Heart left ventricle (tissue), 16 donors: ENCODE data around the gene USP4. TPM values are rescaled to one million over a fixed set of nuclear protein-coding genes. Genes with fewer than 3 reads are reported as not detected.

Experiments used
- ATAC-seq, 4 donors: fragments of 200-7000 bp; cut with Tn5 transposase; one replicate each; pipeline ENCODE4 v1.9.1; 2020 to 2022; ENCODE audit warnings: moderate library complexity in 4 of 4, mild to moderate bottlenecking in 3 of 4, moderate number of reproducible peaks in 1 of 4
- DNase-seq, 5 donors: peaks; one replicate each; pipeline ENCODE4 v3.0.0-alpha.2; 2020
- H3K27ac ChIP-seq, 12 donors: fragments of 200-600 bp; sonication (generic) in 4 of 12; one replicate each; pipeline versions ENCODE4 v1.5.0 to v1.8.0; 2016 to 2022; ENCODE audit warnings: mild to moderate bottlenecking in 2 of 12
- H3K27me3 ChIP-seq, 9 donors: fragments of 200-600 bp; sonication (generic) in 2 of 9; one replicate each; pipeline versions ENCODE4 v1.5.1 to v1.8.0; 2016 to 2022; ENCODE audit warnings: mild to moderate bottlenecking in 3 of 9
- H3K36me3 ChIP-seq, 9 donors: fragments of 200-600 bp; sonication (generic) in 2 of 9; one replicate each; pipeline versions ENCODE4 v1.5.0 to v1.8.0; 2018 to 2022; ENCODE audit warnings: mild to moderate bottlenecking in 2 of 9
- H3K4me1 ChIP-seq, 12 donors: fragments of 200-600 bp; sonication (generic) in 4 of 12; one replicate each; pipeline versions ENCODE4 v1.5.0 to v1.8.0; 2016 to 2022; ENCODE audit warnings: mild to moderate bottlenecking in 3 of 12
- H3K4me3 ChIP-seq, 12 donors: fragments of 200-600 bp; sonication (generic) in 4 of 12; one replicate each; pipeline versions ENCODE4 v1.5.0 to v1.8.0; 2017 to 2022; ENCODE audit warnings: mild to moderate bottlenecking in 9 of 12, moderate library complexity in 4 of 12
- H3K9me3 ChIP-seq, 12 donors: fragments of 200-600 bp; sonication (generic) in 4 of 12; one replicate each; pipeline versions ENCODE4 v1.5.0 to v1.8.0; 2016 to 2022; ENCODE audit warnings: mild to moderate bottlenecking in 1 of 12
- CTCF ChIP-seq, 12 donors: fragments of 200-600 bp; sonication (generic) in 4 of 12; IDR thresholded peaks; one replicate each; pipeline versions ENCODE4 v1.5.0 to v1.8.0; 2018 to 2022; ENCODE audit warnings: antibody characterized with exemption in 12 of 12, mild to moderate bottlenecking in 5 of 12
- POLR2A ChIP-seq, 2 donors: fragments of 450-650 bp; IDR thresholded peaks; one replicate each; pipeline ENCODE4 v1.6.1; 2017; ENCODE audit warnings: antibody characterized with exemption in 2 of 2, mild to moderate bottlenecking in 2 of 2, moderate library complexity in 2 of 2
- WGBS, 4 donors: extraction: QIAGEN DNeasy Blood & Tissue Kit in 2 of 4; methylation state at CpG; one replicate each; pipeline versions ENCODE4 v1.1.5 to v1.1.7; 2013 to 2018; 5-methylcytosine and 5-hydroxymethylcytosine counted together
- intact Hi-C, 10 donors: fragments of 100-400 bp; cut with DNase I; formaldehyde crosslinking; loops; one replicate each; pipeline versions ENCODE4 v1.11.1 to v1.14.2; 2022
- polyA plus RNA-seq, 2 donors: library from polyadenylated mRNA; stranded (reverse); fragments of 200-250 nt; gene quantifications; one replicate each; pipeline ENCODE4 v1.2.3, GENCODE V29; 2013
- total RNA-seq, 9 donors: library from RNA; depleted of rRNA in 2 of 9; stranded (reverse); fragments of >200 nt in 2 of 9; fragmentation: NEBNext Ultra II Directional in 3 of 9; extraction: Animal tissue kit (Norgen Biotek cat#: 25700) in 3 of 9; gene quantifications; one replicate each; pipeline versions ENCODE4 v1.1.0 to v1.2.4, GENCODE V29; 2016 to 2023
- donor health status: ischemic (EF 13 %, LVEDD 7.1; RV severe dilation, severe dysfunction).
- donor health status: healthy with polysubstance abuse.
- donor health status: DM: no; HTN: yes; CAD: no.
- donor health status: DM: no; HTN: no; CAD: no.
- donor health status: ischemic (EF 25% LVEDD 6.9; RV normal size, moderate dysfunction).
- donor health status: ischemic (EF 25% LVEDD 5.7; RV mildly dilated, moderate dysfunction).
- donor health status: healthy.
- donor health status: DM: yes; HTN: yes; CAD: no.
- donor health status: ischemic (EF 35%, LVEDD 5.7; RV mildly dilated, moderate dysfunction).
- donor health status: nonischemic (EF 11% LVEDD 7.7; RV severe dilation, severe dysfunction).
- donor health status: DM: yes; HTN: yes; CAD: no.
- donor health status: PGD.
- donor health status: ischemic (EF 29% LVEDD 5.4; RV normal size, mild dysfunction).
- donor health status: nonischemic (EF 23%, LVEDD 6.1; RV moderate dilation, normal function).

The USP4 gene
- total and polyA plus RNA-seq, 11 donors = 17.3 to 48.6 (median 36.0) TPM

- intact Hi-C loops = loop anchor here (1.0 to 10.0 kb wide), 7 partner anchors 59 to 106 kb away; partner anchors contain the start of gene KLHDC8B (in 9 of the 10)
- Histone ChIP-seq H3K36me3 (peaks cover 0 to 34% (median 22%) of the 10 kb centered on the region in 9 donors), H3K27me3 (no peaks in the 10 kb centered on the region), H3K4me1 (peaks cover 0 to 43% (median 31%) of the 10 kb centered on the region in 12 donors), H3K4me3 (peak within 1 kb of the TSS; percentile 25 to 64 (median 53)), H3K27ac (peak within 1 kb of the TSS; percentile 89 to 99 (median 96)), H3K9me3 (no peaks in the 10 kb centered on the region)
- peak; percentile 95 to 96 (median 96) for DNase-seq
- no peak for TF ChIP-seq CTCF (IDR thresholded peaks at IDR 0.05)
- TF ChIP-seq POLR2A (IDR thresholded peaks at IDR 0.05) = peak in 1 of 2 donors; percentile 26
- ATAC-seq = peak; percentile 85 to 97 (median 96)
- 1 to 5% (median 2%) methylated on average over 22 to 51 of the region's 51 CpGs for WGBS, 4 donors
These were observed 63.1 kb downstream of the USP4 start, which contains the start of gene C3orf62 for GRCh38 chr3:49276475-49277382. Gene C3orf62 (minus strand): TSS chr3:49277232. CDS start chr3:49276872, 360 bp downstream.

GRCh38 chr3:49273825-49274532 is 65.9 kb downstream of the USP4 start:
- DNase-seq (no peak), ATAC-seq (no peak)
- Histone ChIP-seq H3K4me3 (no peak overlapping the region), H3K27ac (no peak overlapping the region), H3K4me1 (peaks cover 0 to 32% (median 24%) of the 10 kb centered on the region in 12 donors), H3K9me3 (no peaks in the 10 kb centered on the region), H3K36me3 (peaks cover 0 to 33% (median 4%) of the 10 kb centered on the region in 9 donors), H3K27me3 (no peaks in the 10 kb centered on the region)
- 95 to 97% (median 95%) methylated on average over 11 of the region's 11 CpGs for WGBS, 4 donors
- TF ChIP-seq POLR2A (IDR thresholded peaks at IDR 0.05) (no peak), CTCF (IDR thresholded peaks at IDR 0.05) (no peak)
- intact Hi-C loops = loop anchor here in 1 of 10 donors (10.0 kb wide), 1 partner anchor 99 kb away; the partner anchor contains the start of gene KLHDC8B

GRCh38 chr3:49271047-49271446 is 68.8 kb downstream of the USP4 start:
- peak overlapping the region in 1 of 12 donors; percentile 18 for H3K27ac ChIP-seq
- intact Hi-C loops = loop anchor here in 1 of 10 donors (10.0 kb wide), 1 partner anchor 96 kb away; the partner anchor contains the start of gene KLHDC8B

More at GRCh38 chr3:49271047-49271446, 68.8 kb downstream of the USP4 start:
- 80 to 88% (median 84%) methylated on average over 4 of the region's 4 CpGs for WGBS, 4 donors
- peaks cover 0 to 20% (median 16%) of the 10 kb centered on the region in 12 donors for H3K4me1 ChIP-seq
- no peaks in the 10 kb centered on the region for H3K9me3 ChIP-seq
- DNase-seq (no peak), ATAC-seq (no peak)
- H3K27me3 ChIP-seq = no peaks in the 10 kb centered on the region
- no peak overlapping the region for H3K4me3 ChIP-seq
- peaks cover 0 to 28% (median 4%) of the 10 kb centered on the region in 9 donors for H3K36me3 ChIP-seq
- TF ChIP-seq CTCF (IDR thresholded peaks at IDR 0.05) = no peak
- TF ChIP-seq POLR2A (IDR thresholded peaks at IDR 0.05) = no peak
